ENCODE results near the gene RAB3GAP1. TPM values are rescaled to one million over a fixed set of nuclear protein-coding genes. Genes with fewer than 3 reads are reported as not detected.

Gene RAB3GAP1
- total RNA-seq, 1 donor from 2014 or later = 39.2 TPM

GRCh38 chr2:135162377-135162776 is 110.3 kb downstream of the RAB3GAP1 start:
- DNase-seq (ENCODE audit: low spot score) = no peak

GRCh38 chr2:135162786-135163185 is 110.7 kb downstream of the RAB3GAP1 start:
- no peak for DNase-seq (ENCODE audit: low spot score)

DNA sequence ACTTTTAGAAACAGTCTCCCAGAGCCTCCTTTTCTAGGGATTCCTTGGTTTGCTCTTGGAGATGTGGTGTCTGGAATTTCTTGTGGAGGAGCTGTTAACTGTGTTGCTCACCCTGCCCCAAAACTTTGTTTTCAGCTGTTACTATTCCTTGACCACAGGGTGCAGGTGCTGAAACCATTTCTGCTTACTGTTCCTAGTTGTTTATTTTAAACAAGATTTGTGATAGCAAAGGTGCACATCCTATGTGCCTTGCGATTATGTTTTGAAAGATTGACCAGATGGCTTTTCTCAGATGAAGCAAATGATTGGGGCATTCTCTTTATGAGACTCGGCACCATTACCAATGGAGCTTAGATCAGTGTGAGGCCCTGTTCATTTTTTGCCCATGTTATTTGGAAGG is 111.2 kb downstream of the RAB3GAP1 start:
- no peak for DNase-seq (ENCODE audit: low spot score)

GRCh38 chr2:135163901-135164300 is 111.8 kb downstream of the RAB3GAP1 start:
- DNase-seq (ENCODE audit: low spot score) = no peak

- no peak for DNase-seq (ENCODE audit: low spot score)
Observed at GRCh38 chr2:135164431-135164830, 112.3 kb downstream of the RAB3GAP1 start.

- DNase-seq (ENCODE audit: low spot score) = no peak
Observed at GRCh38 chr2:135167273-135167672, 115.2 kb downstream of the RAB3GAP1 start.

DNA sequence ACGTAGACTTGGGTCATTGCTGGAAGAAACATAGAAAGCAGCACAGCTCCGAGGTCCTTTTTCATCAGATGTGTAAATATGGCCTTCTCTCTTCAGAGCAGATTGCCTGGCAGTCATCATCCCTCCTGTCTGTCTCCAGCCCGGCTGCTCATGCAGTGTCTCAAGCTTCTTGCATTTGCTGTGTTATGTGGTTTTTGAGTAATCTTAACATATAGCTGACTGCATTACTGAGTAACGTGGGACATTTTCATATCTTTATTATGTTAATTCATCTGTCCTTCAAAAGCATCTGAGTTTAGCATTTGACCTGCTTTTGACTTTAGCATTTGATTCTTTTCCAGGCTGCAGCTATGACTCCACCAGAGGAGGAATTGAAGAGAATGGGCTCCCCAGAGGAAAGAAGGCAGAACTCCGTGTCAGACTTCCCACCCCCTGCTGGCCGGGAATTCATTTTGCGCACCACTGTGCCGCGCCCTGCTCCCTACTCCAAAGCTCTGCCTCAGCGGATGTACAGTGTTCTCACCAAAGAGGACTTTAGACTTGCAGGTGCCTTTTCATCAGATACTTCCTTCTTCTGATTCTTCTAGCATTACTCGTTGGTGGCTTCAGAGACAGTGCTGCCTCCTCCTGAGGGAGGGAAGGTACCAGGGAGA is 116.2 kb downstream of the RAB3GAP1 start:
- no peak for DNase-seq (ENCODE audit: low spot score)

DNA sequence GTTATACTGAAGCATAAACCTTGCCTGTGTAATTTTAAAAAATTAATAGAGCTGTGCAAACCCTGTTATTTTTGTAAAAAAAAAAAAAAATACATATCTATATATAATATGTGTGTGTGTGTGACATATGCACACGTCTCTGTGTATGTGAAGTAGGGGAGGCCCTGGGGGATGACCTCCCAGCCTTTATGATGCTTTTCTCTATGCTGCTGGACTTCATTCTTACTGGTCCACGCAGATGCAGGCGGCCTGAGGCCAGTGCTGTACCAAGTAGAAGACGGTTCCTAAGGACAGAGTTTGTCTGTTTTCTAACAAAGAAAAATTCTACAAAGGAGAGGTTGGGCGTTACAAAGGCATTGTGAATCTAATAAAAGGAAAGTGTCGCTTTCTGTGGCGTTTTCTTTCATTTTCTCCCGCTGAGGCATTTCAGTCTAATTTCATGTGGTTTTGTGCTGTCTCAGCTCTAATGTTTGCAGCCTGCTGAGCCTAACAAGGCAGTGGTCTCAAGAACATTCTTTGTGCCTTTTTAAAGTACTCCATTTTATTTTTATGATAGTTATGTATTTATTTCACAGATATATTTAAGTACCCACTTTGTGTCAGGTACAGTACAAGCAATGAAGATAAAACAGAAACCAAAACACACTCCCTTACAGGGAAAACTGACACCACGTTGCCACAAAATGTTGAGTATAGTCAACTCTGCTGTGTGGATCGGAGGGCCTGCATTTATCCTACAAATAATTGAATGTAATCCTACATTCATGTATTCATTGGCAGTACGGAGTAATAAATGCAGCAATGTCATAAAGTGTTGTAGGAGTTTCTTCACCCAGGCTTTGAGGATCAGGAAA is 118.0 kb downstream of the RAB3GAP1 start:
- no peak for DNase-seq (ENCODE audit: low spot score)

DNA sequence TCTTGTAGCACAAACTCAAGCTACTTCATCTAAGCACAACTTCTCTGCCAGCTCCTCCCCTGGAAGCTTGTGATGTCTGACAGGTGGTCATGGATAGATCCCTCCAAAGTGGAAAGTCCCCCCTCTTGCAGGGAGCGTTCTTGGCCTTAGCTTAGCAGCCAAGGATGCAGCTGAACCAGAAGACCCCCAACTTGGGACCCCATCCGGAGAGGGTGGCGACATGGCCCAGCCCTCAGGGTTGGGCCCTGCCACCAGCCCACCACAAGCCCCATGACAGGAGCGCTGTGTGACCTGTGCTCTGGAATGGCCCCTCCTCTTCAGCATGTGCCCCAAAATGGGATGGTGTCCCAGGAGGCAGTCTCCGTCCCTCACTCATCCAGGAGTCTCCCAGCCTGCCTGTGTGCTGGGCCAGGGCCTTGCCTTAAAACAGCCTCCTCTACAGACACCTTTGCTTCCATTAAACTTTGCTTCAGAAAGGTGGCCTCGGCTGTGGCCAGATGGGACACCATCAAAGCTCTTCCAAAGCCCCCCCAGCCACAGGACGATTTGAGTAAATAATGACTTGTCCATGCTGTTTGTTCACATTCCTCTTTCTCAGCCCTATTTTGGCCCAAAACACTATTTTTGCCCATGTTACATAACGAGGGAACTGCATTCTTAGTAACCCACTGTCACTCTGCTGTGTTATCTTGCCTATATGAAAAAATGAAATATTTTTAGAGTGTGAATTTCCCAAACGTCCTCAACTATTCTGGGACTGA is 122.1 kb downstream of the RAB3GAP1 start:
- no peak for DNase-seq (ENCODE audit: low spot score)

DNA sequence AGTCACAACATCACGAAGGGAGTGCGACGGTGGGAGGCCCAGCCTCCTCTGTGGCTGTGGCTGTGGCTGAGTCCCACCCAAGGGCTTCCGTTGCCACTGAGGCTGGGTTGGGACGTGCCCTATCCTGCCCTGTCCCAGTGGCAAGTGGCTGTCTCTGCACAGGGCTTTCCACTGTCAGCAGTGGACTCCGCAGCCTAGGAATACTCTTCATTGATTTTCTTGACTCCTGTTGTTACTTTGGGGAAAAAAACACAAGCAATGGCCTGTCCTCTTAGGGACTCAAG is 122.7 kb downstream of the RAB3GAP1 start:
- no peak for DNase-seq (ENCODE audit: low spot score)

- DNase-seq (ENCODE audit: low spot score) = no peak
Observed at GRCh38 chr2:135175177-135175576, 123.1 kb downstream of the RAB3GAP1 start.

DNA sequence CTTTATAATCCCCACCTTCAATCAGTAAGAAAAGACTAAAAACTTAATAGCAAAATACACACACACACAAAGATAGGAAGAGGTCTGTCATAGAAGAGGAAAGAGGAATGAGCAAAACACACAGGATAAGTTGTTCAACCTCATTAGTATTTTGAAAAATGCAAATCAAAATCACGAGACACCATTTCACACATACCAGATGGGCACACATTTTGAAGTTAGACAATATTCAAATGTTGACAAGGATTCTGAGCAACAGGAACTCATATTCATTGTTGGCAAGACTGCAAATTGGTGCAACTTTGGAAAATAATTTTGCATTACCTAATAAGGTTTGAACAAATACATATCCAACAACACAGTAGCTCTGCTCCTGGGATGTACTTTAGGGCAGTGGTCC is 127.6 kb downstream of the RAB3GAP1 start:
- no peak for DNase-seq (ENCODE audit: low spot score)

DNA sequence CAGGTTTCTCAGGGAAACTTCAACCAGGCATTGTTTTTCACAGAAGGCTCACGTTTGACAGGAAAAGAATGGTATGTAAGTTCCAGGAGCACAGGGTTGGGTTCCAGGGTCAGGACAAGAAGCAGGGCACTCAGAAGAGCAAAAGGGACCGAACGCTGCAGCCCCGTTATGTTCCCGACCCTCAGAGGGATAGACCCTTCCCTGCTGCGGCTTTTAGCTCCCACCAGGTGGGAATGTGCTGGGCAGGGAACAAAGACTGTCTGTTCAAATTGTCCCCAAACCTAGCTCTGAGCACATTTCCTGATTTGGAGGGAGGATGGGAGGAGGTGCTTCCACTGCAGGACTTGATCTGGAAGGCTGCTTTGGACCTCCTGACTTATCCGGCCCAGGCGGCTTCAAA is 130.1 kb downstream of the RAB3GAP1 start:
- DNase-seq (ENCODE audit: low spot score) = no peak

GRCh38 chr2:135182601-135183000 is 130.5 kb downstream of the RAB3GAP1 start:
- DNase-seq (ENCODE audit: low spot score) = no peak

DNA sequence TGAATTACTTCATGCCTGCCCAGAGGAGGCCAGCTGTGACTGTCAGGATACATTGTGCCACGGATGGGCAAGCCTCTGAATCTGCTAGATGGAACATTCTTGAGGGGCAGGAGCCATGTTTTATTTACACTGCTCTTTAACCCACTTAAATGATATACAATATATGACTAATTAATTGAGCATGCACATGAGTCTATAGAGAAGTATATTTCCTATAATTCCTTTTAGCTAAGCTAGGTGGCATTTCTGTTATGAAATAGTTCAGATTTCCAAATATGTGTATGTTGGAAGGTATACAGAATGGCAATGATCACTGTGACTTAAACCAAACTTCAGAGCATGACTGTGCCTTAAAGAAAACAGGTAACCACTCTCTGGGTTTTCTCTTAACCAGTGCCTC is 131.7 kb downstream of the RAB3GAP1 start:
- DNase-seq (ENCODE audit: low spot score) = no peak

DNA sequence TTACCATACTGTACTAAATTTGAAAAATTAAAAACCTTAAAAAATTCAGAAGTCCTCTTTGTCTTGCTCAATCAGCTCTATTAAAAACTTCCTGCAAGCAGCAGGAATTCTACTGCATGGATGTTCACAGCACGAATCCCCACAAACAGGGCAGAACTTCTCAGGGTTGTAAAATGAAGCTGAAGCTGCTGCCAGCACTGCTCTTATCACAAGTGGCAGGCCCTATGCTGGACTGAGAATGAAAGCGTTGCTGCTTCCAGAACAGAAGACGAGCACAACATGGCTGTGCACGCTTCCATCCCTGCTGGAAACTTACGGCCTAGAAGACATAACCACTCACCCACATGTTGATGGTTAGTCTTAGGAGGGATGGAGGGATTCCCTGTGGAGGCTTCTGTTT is 134.0 kb downstream of the RAB3GAP1 start:
- DNase-seq (ENCODE audit: low spot score) = no peak

DNA sequence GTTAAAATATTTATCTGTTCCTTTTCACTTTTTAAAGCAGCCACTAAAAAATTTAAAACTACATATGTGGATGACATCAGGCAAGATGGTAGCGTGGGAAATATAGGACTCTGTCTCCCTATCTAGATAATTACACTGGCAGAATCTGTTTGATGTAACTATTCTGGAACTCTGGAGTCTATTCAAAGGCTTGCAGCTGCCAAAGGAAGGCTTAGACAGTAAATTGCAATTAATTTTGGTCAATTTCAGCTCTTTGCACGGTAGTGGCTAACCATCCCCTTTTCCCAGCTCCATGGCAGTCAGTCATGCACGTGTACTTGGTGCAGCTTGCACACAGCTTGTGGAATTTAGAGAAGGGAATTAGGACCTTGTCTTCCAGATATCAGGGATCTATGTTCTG is 135.2 kb downstream of the RAB3GAP1 start:
- no peak for DNase-seq (ENCODE audit: low spot score)

GRCh38 chr2:135189148-135189547 is 137.1 kb downstream of the RAB3GAP1 start:
- DNase-seq (ENCODE audit: low spot score) = no peak

GRCh38 chr2:135190799-135191198 is 138.7 kb downstream of the RAB3GAP1 start:
- DNase-seq (ENCODE audit: low spot score) = no peak

GRCh38 chr2:135198481-135198880 is 146.4 kb downstream of the RAB3GAP1 start:
- DNase-seq (ENCODE audit: low spot score) = no peak

DNA sequence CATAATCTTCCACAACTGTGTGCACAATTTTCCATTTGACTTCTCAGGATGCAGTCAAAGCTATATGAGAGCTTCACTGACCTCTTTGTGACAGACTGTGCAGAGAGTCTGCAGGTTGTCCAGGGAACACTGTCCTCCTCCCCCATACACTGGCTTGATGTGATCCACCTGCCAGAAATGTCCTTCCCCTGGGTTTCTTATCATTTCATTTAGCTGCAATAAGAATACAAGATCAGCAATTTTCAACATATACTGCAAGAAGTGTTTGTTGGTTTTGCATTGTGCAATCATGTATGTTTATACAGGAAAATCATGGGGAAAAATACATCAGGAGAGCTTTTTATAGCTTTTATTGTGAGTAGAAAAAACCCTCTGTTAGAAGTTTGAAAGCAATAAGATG is 150.7 kb downstream of the RAB3GAP1 start:
- no peak for DNase-seq (ENCODE audit: low spot score)

- DNase-seq (ENCODE audit: low spot score) = no peak
Observed at GRCh38 chr2:135203944-135204343, 151.9 kb downstream of the RAB3GAP1 start.
